ENCODE data around the gene SLC9A3. TPM values are rescaled to one million over a fixed set of nuclear protein-coding genes. Genes with fewer than 3 reads are reported as not detected.
"Not testable (repeated sequence)": the region's sequence is repeated elsewhere in the genome, so short reads cannot be mapped to it uniquely, and the experiment has no call there.

The SLC9A3 gene
- polyA plus RNA-seq, 3 donors: 0.31 to 0.42 (median 0.36) TPM

DNA sequence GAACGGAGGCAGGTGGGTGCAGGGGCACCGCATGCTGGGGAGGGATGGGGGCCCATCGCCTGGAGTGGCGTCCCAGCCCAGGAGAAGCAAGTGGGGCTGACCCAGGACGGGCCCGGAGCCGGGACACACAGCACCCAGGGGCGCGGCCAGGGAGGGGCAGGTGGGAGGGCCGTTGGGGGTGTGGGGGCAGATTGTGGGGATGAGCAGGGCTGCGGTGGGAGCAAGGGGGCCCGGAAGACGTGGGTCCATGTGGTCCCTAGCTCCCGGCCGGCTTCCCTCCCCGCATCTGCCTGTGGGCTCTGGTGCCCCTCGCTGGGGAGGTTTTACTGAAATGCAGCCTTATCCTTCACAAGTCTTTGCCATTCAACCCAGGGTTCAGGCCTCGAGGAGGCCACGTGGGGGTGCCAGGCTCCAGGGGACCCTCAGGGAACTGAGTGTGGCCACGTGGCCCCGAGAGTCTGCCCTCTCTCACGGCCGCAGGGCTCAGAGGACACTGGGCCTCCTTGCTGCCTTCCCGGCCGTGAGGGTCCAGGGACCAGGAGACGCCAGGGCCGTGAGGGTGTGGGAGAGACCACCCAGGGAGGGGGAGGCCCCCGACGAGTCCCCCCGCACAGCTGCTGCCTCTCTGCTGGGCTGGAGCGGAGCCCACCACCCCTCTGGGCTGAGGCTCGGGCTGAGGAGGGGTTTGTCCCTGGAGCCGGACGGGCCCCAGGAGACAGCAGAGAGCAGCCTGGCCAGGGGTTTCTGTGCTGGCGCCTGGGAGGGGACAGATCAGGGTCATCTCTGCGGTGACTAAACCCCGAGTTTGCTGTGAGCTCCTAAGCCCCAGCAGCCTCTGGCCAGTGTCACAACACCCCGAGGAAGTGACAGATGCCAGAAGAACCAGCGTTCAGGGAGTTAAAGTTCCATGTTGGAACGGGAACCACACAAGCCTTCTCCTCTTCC is 35.2 kb downstream of the SLC9A3 start:
- H3K79me2 ChIP-seq (ENCODE audit: insufficient read depth, low read length): no peaks in the 10 kb centered on the region
- H3K4me1 ChIP-seq (ENCODE audit: control insufficient read depth in 1 of 2, insufficient read depth in 2 of 2, low read length in 2 of 2): peaks cover 2 to 12% of the 10 kb centered on the region in 2 donors
- Mint-ChIP-seq H3K27ac (peak overlapping the region in 1 of 7 donors; percentile 82), H3K4me1 (peaks cover 14% of the 10 kb centered on the region), H3K4me3 (peak overlapping the region in 1 of 2 donors; percentile 30), H3K9me3 (peaks cover 2 to 16% (median 9%) of the 10 kb centered on the region in 7 donors), H3K27me3 (ENCODE audit: low read depth in 3 of 3) (peaks cover 8 to 39% (median 11%) of the 10 kb centered on the region in 3 donors), H3K36me3 (no peaks in the 10 kb centered on the region)
- no peak overlapping the region for H2AFZ ChIP-seq (ENCODE audit: insufficient read depth, low read depth, low read length, poor library complexity, severe bottlenecking)
- intact Hi-C loops (cut with micrococcal nuclease): no loop called here
- H3K9ac ChIP-seq (ENCODE audit: insufficient read depth, low read length, poor library complexity, severe bottlenecking): no peak overlapping the region
- no peak overlapping the region for H3K27ac ChIP-seq (ENCODE audit: low read depth in 1 of 2, low read length in 2 of 2)
- no peak overlapping the region for H3K4me2 ChIP-seq (replicated peaks; ENCODE audit: extremely low read depth, low read length, poor library complexity, severe bottlenecking)
- no peak overlapping the region for H3K4me3 ChIP-seq (replicated peaks in 1 of 3; ENCODE audit: low read depth in 2 of 3, low read length in 3 of 3)
- no peak for DNase-seq
- no peaks in the 10 kb centered on the region for H4K20me1 ChIP-seq (ENCODE audit: insufficient read depth, low read length)
- H3K27me3 ChIP-seq (ENCODE audit: control insufficient read depth in 2 of 2, insufficient read depth in 2 of 2, low read length in 2 of 2): peaks cover 0 to 14% of the 10 kb centered on the region in 2 donors
- H3K36me3 ChIP-seq (replicated peaks in 1 of 2; ENCODE audit: control insufficient read depth in 1 of 2, insufficient read depth in 2 of 2, low read length in 2 of 2): no peaks in the 10 kb centered on the region
- TF ChIP-seq, protein P1, sequence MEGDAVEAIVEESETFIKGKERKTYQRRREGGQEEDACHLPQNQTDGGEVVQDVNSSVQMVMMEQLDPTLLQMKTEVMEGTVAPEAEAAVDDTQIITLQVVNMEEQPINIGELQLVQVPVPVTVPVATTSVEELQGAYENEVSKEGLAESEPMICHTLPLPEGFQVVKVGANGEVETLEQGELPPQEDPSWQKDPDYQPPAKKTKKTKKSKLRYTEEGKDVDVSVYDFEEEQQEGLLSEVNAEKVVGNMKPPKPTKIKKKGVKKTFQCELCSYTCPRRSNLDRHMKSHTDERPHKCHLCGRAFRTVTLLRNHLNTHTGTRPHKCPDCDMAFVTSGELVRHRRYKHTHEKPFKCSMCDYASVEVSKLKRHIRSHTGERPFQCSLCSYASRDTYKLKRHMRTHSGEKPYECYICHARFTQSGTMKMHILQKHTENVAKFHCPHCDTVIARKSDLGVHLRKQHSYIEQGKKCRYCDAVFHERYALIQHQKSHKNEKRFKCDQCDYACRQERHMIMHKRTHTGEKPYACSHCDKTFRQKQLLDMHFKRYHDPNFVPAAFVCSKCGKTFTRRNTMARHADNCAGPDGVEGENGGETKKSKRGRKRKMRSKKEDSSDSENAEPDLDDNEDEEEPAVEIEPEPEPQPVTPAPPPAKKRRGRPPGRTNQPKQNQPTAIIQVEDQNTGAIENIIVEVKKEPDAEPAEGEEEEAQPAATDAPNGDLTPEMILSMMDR (IDR thresholded peaks at IDR 0.05): no peak
- no peaks in the 10 kb centered on the region for H3K9me3 ChIP-seq (replicated peaks in 1 of 2; ENCODE audit: control insufficient read depth in 1 of 2, insufficient read depth in 1 of 2, low read length in 2 of 2)
- WGBS (ENCODE audit: insufficient coverage): 88% methylated on average over 24 of the region's 40 CpGs

DNA sequence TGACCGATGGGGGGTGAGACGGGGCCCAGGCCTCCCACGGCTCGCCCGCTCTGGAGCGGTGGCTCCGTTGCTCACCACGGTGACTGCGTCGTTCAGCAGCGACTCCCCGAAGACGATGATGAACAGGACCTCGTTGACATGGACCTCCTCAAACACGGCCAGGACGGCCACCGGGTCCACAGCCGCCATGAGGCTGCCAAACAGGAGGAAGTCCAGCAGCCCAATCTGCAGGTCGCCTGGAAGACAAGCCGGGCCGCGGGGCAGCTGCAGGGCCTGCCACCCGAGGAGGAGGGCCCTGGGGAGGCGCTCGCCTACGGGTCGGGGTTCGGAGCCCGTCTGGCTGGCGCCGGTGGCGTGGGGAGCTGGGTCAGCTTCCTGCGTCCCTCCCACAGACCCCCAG is 36.0 kb downstream of the SLC9A3 start:
- Histone ChIP-seq H3K36me3 (replicated peaks in 1 of 2; ENCODE audit: control insufficient read depth in 1 of 2, insufficient read depth in 2 of 2, low read length in 2 of 2) (no peaks in the 10 kb centered on the region), H3K4me1 (ENCODE audit: control insufficient read depth in 1 of 2, insufficient read depth in 2 of 2, low read length in 2 of 2) (peaks cover 2 to 12% of the 10 kb centered on the region in 2 donors), H3K27ac (ENCODE audit: low read depth in 1 of 2, low read length in 2 of 2) (no peak overlapping the region), H3K9ac (ENCODE audit: insufficient read depth, low read length, poor library complexity, severe bottlenecking) (no peak overlapping the region), H2AFZ (ENCODE audit: insufficient read depth, low read depth, low read length, poor library complexity, severe bottlenecking) (no peak overlapping the region), H3K9me3 (replicated peaks in 1 of 2; ENCODE audit: control insufficient read depth in 1 of 2, insufficient read depth in 1 of 2, low read length in 2 of 2) (no peaks in the 10 kb centered on the region), H3K79me2 (ENCODE audit: insufficient read depth, low read length) (no peaks in the 10 kb centered on the region), H3K27me3 (ENCODE audit: control insufficient read depth in 2 of 2, insufficient read depth in 2 of 2, low read length in 2 of 2) (peaks cover 3 to 21% of the 10 kb centered on the region in 2 donors), H4K20me1 (ENCODE audit: insufficient read depth, low read length) (no peaks in the 10 kb centered on the region), H3K4me3 (replicated peaks in 1 of 3; ENCODE audit: low read depth in 2 of 3, low read length in 3 of 3) (no peak overlapping the region), H3K4me2 (replicated peaks; ENCODE audit: extremely low read depth, low read length, poor library complexity, severe bottlenecking) (no peak overlapping the region)
- TF ChIP-seq, protein P1 (IDR thresholded peaks at IDR 0.05): no peak
- no peak overlapping the region for H3K4me3 Mint-ChIP-seq
- H3K4me1 Mint-ChIP-seq: peaks cover 14% of the 10 kb centered on the region
- H3K36me3 Mint-ChIP-seq: no peaks in the 10 kb centered on the region
- intact Hi-C loops (cut with micrococcal nuclease): no loop called here
- 95% methylated on average over 32 of the region's 33 CpGs for WGBS (ENCODE audit: insufficient coverage)
- H3K27ac Mint-ChIP-seq: peak overlapping the region in 1 of 7 donors; percentile 14
- H3K9me3 Mint-ChIP-seq: peaks cover 2 to 16% (median 9%) of the 10 kb centered on the region in 7 donors
- no peak for DNase-seq
- peaks cover 8 to 38% (median 12%) of the 10 kb centered on the region in 3 donors for H3K27me3 Mint-ChIP-seq (ENCODE audit: low read depth in 3 of 3)

DNA sequence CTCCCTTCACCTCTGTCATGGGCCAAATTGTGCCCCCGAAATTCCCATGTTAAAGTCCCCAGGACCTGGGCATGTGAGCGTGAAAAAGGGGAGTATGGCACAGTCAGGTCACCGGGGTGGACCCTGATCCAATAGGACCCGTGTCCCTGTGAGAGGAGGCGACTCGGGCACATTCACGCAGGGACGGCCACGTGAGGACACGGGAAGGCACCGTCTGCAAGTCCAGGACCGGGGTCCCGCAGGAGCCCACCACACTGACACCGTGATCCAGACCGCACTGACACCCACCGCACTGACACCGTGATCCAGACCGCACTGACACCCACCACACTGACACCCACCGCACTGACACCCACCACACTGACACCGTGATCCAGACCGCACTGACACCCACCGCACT is 37.7 kb downstream of the SLC9A3 start:
- Mint-ChIP-seq H3K9me3 (peaks cover 2 to 16% (median 9%) of the 10 kb centered on the region in 7 donors), H3K27ac (peak overlapping the region in 5 of 7 donors; percentile 13 to 53 (median 44)), H3K4me1 (peaks cover 14% of the 10 kb centered on the region), H3K27me3 (ENCODE audit: low read depth in 3 of 3) (peaks cover 9 to 41% (median 15%) of the 10 kb centered on the region in 3 donors), H3K4me3 (peak overlapping the region in 1 of 2 donors; percentile 42)
- Histone ChIP-seq H3K27me3 (ENCODE audit: control insufficient read depth in 2 of 2, insufficient read depth in 2 of 2, low read length in 2 of 2) (peaks cover 3 to 28% of the 10 kb centered on the region in 2 donors), H3K4me1 (ENCODE audit: control insufficient read depth in 1 of 2, insufficient read depth in 2 of 2, low read length in 2 of 2) (peaks cover 2 to 12% of the 10 kb centered on the region in 2 donors)
- H2AFZ ChIP-seq (ENCODE audit: insufficient read depth, low read depth, low read length, poor library complexity, severe bottlenecking); H4K20me1 ChIP-seq (ENCODE audit: insufficient read depth, low read length); H3K4me3 ChIP-seq (replicated peaks in 1 of 3; ENCODE audit: low read depth in 2 of 3, low read length in 3 of 3); H3K27ac ChIP-seq (ENCODE audit: low read depth in 1 of 2, low read length in 2 of 2); H3K4me2 ChIP-seq (replicated peaks; ENCODE audit: extremely low read depth, low read length, poor library complexity, severe bottlenecking); H3K36me3 Mint-ChIP-seq; H3K9me3 ChIP-seq (replicated peaks in 1 of 2; ENCODE audit: control insufficient read depth in 1 of 2, insufficient read depth in 1 of 2, low read length in 2 of 2); H3K36me3 ChIP-seq (replicated peaks in 1 of 2; ENCODE audit: control insufficient read depth in 1 of 2, insufficient read depth in 2 of 2, low read length in 2 of 2); intact Hi-C loops (cut with micrococcal nuclease); H3K79me2 ChIP-seq (ENCODE audit: insufficient read depth, low read length); DNase-seq; H3K9ac ChIP-seq (ENCODE audit: insufficient read depth, low read length, poor library complexity, severe bottlenecking): not testable (repeated sequence)
- 98% methylated on average over 8 of the region's 22 CpGs for WGBS (ENCODE audit: insufficient coverage)
